ENCODE data around the gene SCD5. TPM values are rescaled to one million over a fixed set of nuclear protein-coding genes. Genes with fewer than 3 reads are reported as not detected.
A peak's percentile ranks its signal among the peaks of the same experiment; 100 is the strongest.
"Not testable (repeated sequence)": the region's sequence is repeated elsewhere in the genome, so short reads cannot be mapped to it uniquely, and the experiment has no call there.

The SCD5 gene
- 14.0 and 14.9 TPM in 2 replicates for total RNA-seq (2014; rRNA removed; shearing (Covaris generic); ENCODE audit: low replicate concordance)

- H3K36me3 ChIP-seq (ENCODE audit: insufficient read depth, low read length), result no peaks in the 10 kb centered on the region
- H3K79me2 ChIP-seq (ENCODE audit: low read length), result no peaks in the 10 kb centered on the region
- peak within 1 kb of the TSS; percentile 67 for H3K4me3 ChIP-seq (ENCODE audit: low read length)
- peak within 1 kb of the TSS; percentile 78 for H2AFZ ChIP-seq (ENCODE audit: low read length)
- H4K20me1 ChIP-seq (ENCODE audit: insufficient read depth, low read depth, low read length), result no peaks in the 10 kb centered on the region
- peak within 1 kb of the TSS; percentile 83 for H3K4me2 ChIP-seq (ENCODE audit: low read depth, low read length, poor library complexity, severe bottlenecking)
- H3K27me3 ChIP-seq (ENCODE audit: low read length), result no peaks in the 10 kb centered on the region
- H3K4me1 ChIP-seq (ENCODE audit: low read length), result peaks cover 53% of the 10 kb centered on the region
- peak within 1 kb of the TSS; percentile 73 for H3K27ac ChIP-seq (ENCODE audit: low read length)
- peak; percentile 91 for DNase-seq
- peak within 1 kb of the TSS; percentile 73 for H3K9ac ChIP-seq (ENCODE audit: low read length)
- H3K9me2 ChIP-seq (replicated peaks; ENCODE audit: insufficient read depth, low read length), result no peaks in the 10 kb centered on the region
- H3K9me3 ChIP-seq (ENCODE audit: low read length), result no peaks in the 10 kb centered on the region
Measured at GRCh38 chr4:82798168-82799005, at the start of gene SCD5. Gene SCD5 (minus strand): TSS chr4:82798796. CDS start chr4:82798537, 259 bp downstream.

DNA sequence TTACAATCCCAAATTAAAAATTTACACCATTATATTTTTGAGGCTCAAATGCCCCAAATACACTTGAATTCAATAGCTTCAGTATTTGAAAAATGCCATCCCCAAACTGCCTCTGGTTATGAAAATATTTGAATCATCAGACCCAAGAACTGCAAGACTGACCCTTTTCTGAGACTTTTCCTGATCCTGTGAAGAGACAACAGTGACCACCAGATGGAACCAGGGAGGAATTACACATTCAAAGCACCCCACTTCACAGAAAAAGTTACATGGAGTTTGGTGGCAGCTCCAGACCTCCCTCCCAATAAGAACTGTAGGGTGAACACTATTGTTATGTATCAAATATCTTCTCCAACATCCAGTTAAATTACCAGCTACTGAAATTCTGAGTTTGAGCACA is 44.0 kb upstream of the SCD5 start:
- no peak overlapping the region for H3K4me3 ChIP-seq (ENCODE audit: low read length)

DNA sequence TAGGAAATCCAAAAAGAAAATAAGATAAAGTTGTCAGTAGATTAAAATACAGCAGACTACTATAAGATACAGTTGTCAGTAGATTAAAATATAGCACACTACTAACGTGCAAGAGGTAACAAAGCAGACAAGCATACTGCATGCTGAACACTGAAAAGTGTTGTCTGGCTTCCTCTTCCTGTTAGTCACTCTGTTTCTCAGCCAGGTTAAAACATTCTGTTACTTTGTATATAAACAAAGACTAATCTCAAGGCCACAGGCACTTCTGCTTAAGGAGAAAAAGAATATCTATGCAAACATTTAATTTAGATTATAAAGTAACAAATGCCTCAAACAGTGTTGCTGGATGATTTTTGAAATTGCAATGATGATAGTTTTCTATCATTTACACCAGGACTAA is 41.0 kb upstream of the SCD5 start:
- no peaks in the 10 kb centered on the region for H3K9me2 ChIP-seq (replicated peaks; ENCODE audit: insufficient read depth, low read length)
- H3K9ac ChIP-seq (ENCODE audit: low read length), result no peak overlapping the region
- H3K9me3 ChIP-seq (ENCODE audit: low read length), result no peaks in the 10 kb centered on the region
- no peaks in the 10 kb centered on the region for H3K79me2 ChIP-seq (ENCODE audit: low read length)
- H2AFZ ChIP-seq (ENCODE audit: low read length), result no peak overlapping the region
- no peak overlapping the region for H3K4me3 ChIP-seq (ENCODE audit: low read length)
- no peak overlapping the region for H3K4me2 ChIP-seq (ENCODE audit: low read depth, low read length, poor library complexity, severe bottlenecking)
- no peaks in the 10 kb centered on the region for H3K27me3 ChIP-seq (ENCODE audit: low read length)
- no peak overlapping the region for H3K27ac ChIP-seq (ENCODE audit: low read length)
- no peaks in the 10 kb centered on the region for H4K20me1 ChIP-seq (ENCODE audit: insufficient read depth, low read depth, low read length)
- no peaks in the 10 kb centered on the region for H3K4me1 ChIP-seq (ENCODE audit: low read length)
- DNase-seq, result no peak
- H3K36me3 ChIP-seq (ENCODE audit: insufficient read depth, low read length), result peaks cover 8% of the 10 kb centered on the region; the same call in 1 of the 2 replicates

More for the DNA sequence above, 44.0 kb upstream of the SCD5 start:
- Histone ChIP-seq H3K79me2 (ENCODE audit: low read length) (no peaks in the 10 kb centered on the region), H3K4me2 (ENCODE audit: low read depth, low read length, poor library complexity, severe bottlenecking) (no peak overlapping the region), H3K4me1 (ENCODE audit: low read length) (no peaks in the 10 kb centered on the region), H3K27ac (ENCODE audit: low read length) (no peak overlapping the region), H2AFZ (ENCODE audit: low read length) (no peak overlapping the region), H3K27me3 (ENCODE audit: low read length) (no peaks in the 10 kb centered on the region), H3K36me3 (ENCODE audit: insufficient read depth, low read length) (peaks cover 14% of the 10 kb centered on the region; the same call in 1 of the 2 replicates), H3K9ac (ENCODE audit: low read length) (no peak overlapping the region), H3K9me2 (replicated peaks; ENCODE audit: insufficient read depth, low read length) (no peaks in the 10 kb centered on the region), H4K20me1 (ENCODE audit: insufficient read depth, low read depth, low read length) (no peaks in the 10 kb centered on the region), H3K9me3 (ENCODE audit: low read length) (no peaks in the 10 kb centered on the region)
- no peak for DNase-seq

DNA sequence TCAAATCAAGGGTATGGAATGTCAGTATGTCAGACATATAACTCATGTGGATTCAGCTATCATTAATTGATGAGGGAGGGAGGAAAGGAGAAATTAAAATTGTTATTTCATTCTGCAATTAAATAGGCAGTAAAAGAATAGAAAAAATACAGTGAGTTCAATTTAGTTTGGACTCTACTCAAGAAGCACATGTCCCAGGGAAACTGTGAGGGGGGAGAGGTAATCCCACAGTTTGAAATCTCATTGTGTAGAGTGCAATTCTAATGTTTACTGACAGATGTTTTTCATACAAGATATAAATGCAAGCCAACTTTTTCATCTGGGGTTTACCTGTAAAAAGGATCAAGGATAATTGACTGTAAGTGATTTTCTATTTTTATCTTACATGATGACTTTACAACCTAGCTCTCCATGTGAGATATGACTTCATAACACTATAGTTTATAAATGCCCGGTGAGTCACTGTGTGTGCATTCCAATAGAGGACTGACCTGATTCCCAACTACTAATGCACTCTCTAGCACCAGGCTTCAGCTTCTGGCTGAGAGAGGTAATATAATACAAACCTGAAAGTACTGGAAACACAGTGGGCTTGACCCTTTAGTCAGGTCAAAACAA is 35.2 kb upstream of the SCD5 start:
- H3K36me3 ChIP-seq (ENCODE audit: insufficient read depth, low read length), result peaks cover 12% of the 10 kb centered on the region

DNA sequence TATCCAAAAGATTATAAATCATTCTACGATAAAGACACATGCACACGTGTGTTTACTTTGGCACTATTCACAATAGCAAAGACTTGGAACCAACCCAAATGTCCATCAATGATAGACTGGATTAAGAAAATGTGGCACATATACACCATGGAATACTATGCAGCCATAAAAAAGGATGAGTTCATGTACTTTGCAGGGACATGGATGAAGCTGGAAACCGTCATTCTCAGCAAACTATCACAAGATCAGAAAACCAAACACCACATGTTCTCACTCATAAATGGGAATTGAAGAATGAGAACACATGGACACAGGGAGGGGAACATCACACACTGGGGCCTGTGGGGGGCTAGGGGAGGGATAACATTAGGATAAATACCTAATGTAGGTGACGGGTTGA is 34.5 kb upstream of the SCD5 start:
- DNase-seq; H4K20me1 ChIP-seq (ENCODE audit: insufficient read depth, low read depth, low read length); H3K4me2 ChIP-seq (ENCODE audit: low read depth, low read length, poor library complexity, severe bottlenecking); H3K27me3 ChIP-seq (ENCODE audit: low read length); H3K4me1 ChIP-seq (ENCODE audit: low read length); H3K79me2 ChIP-seq (ENCODE audit: low read length); H3K27ac ChIP-seq (ENCODE audit: low read length); H3K9me2 ChIP-seq (replicated peaks; ENCODE audit: insufficient read depth, low read length); H3K4me3 ChIP-seq (ENCODE audit: low read length); H2AFZ ChIP-seq (ENCODE audit: low read length); H3K9ac ChIP-seq (ENCODE audit: low read length); H3K9me3 ChIP-seq (ENCODE audit: low read length): not testable (repeated sequence)
- H3K36me3 ChIP-seq (ENCODE audit: insufficient read depth, low read length), result peaks cover 13% of the 10 kb centered on the region

More for the DNA sequence above, 35.2 kb upstream of the SCD5 start:
- no peaks in the 10 kb centered on the region for H4K20me1 ChIP-seq (ENCODE audit: insufficient read depth, low read depth, low read length)
- H3K9me2 ChIP-seq (replicated peaks; ENCODE audit: insufficient read depth, low read length), result no peaks in the 10 kb centered on the region
- H3K4me3 ChIP-seq (ENCODE audit: low read length), result no peak overlapping the region
- no peaks in the 10 kb centered on the region for H3K27me3 ChIP-seq (ENCODE audit: low read length)
- H3K4me2 ChIP-seq (ENCODE audit: low read depth, low read length, poor library complexity, severe bottlenecking), result no peak overlapping the region
- no peak overlapping the region for H2AFZ ChIP-seq (ENCODE audit: low read length)
- no peaks in the 10 kb centered on the region for H3K4me1 ChIP-seq (ENCODE audit: low read length)
- no peak for DNase-seq
- no peaks in the 10 kb centered on the region for H3K9me3 ChIP-seq (ENCODE audit: low read length)
- H3K9ac ChIP-seq (ENCODE audit: low read length), result no peak overlapping the region
- H3K79me2 ChIP-seq (ENCODE audit: low read length), result no peaks in the 10 kb centered on the region
- no peak overlapping the region for H3K27ac ChIP-seq (ENCODE audit: low read length)

- H3K27ac ChIP-seq (ENCODE audit: low read length), result no peak overlapping the region
- no peaks in the 10 kb centered on the region for H3K9me3 ChIP-seq (ENCODE audit: low read length)
- H3K36me3 ChIP-seq (ENCODE audit: insufficient read depth, low read length), result peaks cover 4% of the 10 kb centered on the region; the same call in 1 of the 2 replicates
Measured at GRCh38 chr4:82825425-82825824, 26.8 kb upstream of the SCD5 start.

GRCh38 chr4:82823062-82823461 is 24.5 kb upstream of the SCD5 start:
- Histone ChIP-seq H3K9me2 (replicated peaks; ENCODE audit: insufficient read depth, low read length) (no peaks in the 10 kb centered on the region), H3K27me3 (ENCODE audit: low read length) (no peaks in the 10 kb centered on the region), H3K79me2 (ENCODE audit: low read length) (no peaks in the 10 kb centered on the region), H3K9me3 (ENCODE audit: low read length) (no peaks in the 10 kb centered on the region), H3K4me3 (ENCODE audit: low read length) (no peak overlapping the region), H4K20me1 (ENCODE audit: insufficient read depth, low read depth, low read length) (no peaks in the 10 kb centered on the region), H2AFZ (ENCODE audit: low read length) (no peak overlapping the region), H3K4me1 (ENCODE audit: low read length) (no peaks in the 10 kb centered on the region), H3K9ac (ENCODE audit: low read length) (no peak overlapping the region), H3K4me2 (ENCODE audit: low read depth, low read length, poor library complexity, severe bottlenecking) (no peak overlapping the region), H3K36me3 (ENCODE audit: insufficient read depth, low read length) (no peaks in the 10 kb centered on the region; the same call in 1 of the 2 replicates), H3K27ac (ENCODE audit: low read length) (no peak overlapping the region)
- DNase-seq, result no peak

More at GRCh38 chr4:82825425-82825824, 26.8 kb upstream of the SCD5 start:
- no peaks in the 10 kb centered on the region for H3K27me3 ChIP-seq (ENCODE audit: low read length)
- no peak overlapping the region for H2AFZ ChIP-seq (ENCODE audit: low read length)
- no peak overlapping the region for H3K9ac ChIP-seq (ENCODE audit: low read length)
- H3K79me2 ChIP-seq (ENCODE audit: low read length), result no peaks in the 10 kb centered on the region
- H3K4me3 ChIP-seq (ENCODE audit: low read length), result no peak overlapping the region
- no peak for DNase-seq
- no peaks in the 10 kb centered on the region for H3K4me1 ChIP-seq (ENCODE audit: low read length)
- H4K20me1 ChIP-seq (ENCODE audit: insufficient read depth, low read depth, low read length), result no peaks in the 10 kb centered on the region
- no peaks in the 10 kb centered on the region for H3K9me2 ChIP-seq (replicated peaks; ENCODE audit: insufficient read depth, low read length)
- H3K4me2 ChIP-seq (ENCODE audit: low read depth, low read length, poor library complexity, severe bottlenecking), result no peak overlapping the region

- Histone ChIP-seq H3K9me2 (replicated peaks; ENCODE audit: insufficient read depth, low read length) (no peaks in the 10 kb centered on the region), H3K9me3 (ENCODE audit: low read length) (no peaks in the 10 kb centered on the region), H3K27me3 (ENCODE audit: low read length) (no peaks in the 10 kb centered on the region), H2AFZ (ENCODE audit: low read length) (no peak overlapping the region), H3K27ac (ENCODE audit: low read length) (no peak overlapping the region), H3K4me2 (ENCODE audit: low read depth, low read length, poor library complexity, severe bottlenecking) (no peak overlapping the region), H4K20me1 (ENCODE audit: insufficient read depth, low read depth, low read length) (no peaks in the 10 kb centered on the region), H3K36me3 (ENCODE audit: insufficient read depth, low read length) (no peaks in the 10 kb centered on the region), H3K79me2 (ENCODE audit: low read length) (no peaks in the 10 kb centered on the region), H3K4me3 (ENCODE audit: low read length) (no peak overlapping the region), H3K4me1 (ENCODE audit: low read length) (no peaks in the 10 kb centered on the region), H3K9ac (ENCODE audit: low read length) (no peak overlapping the region)
- no peak for DNase-seq
Measured at GRCh38 chr4:82820689-82821088, 22.1 kb upstream of the SCD5 start.
